ENCODE measurements around the gene TOR4A.

Gene TOR4A

GRCh38 chr9:137307255-137308056, 29.9 kb downstream of the TOR4A start:
- peak; percentile 21 to 49 for DNase-seq

- no peak for DNase-seq
Measured at GRCh38 chr9:137308057-137308619, 30.6 kb downstream of the TOR4A start.

GRCh38 chr9:137309368-137310188, 32.1 kb downstream of the TOR4A start:
- no peak for DNase-seq

- no peak for DNase-seq
Measured at GRCh38 chr9:137310189-137311052, 32.9 kb downstream of the TOR4A start.

GRCh38 chr9:137311171-137311985, 33.9 kb downstream of the TOR4A start:
- DNase-seq: no peak

GRCh38 chr9:137311986-137312851, 34.7 kb downstream of the TOR4A start:
- DNase-seq: no peak

DNA sequence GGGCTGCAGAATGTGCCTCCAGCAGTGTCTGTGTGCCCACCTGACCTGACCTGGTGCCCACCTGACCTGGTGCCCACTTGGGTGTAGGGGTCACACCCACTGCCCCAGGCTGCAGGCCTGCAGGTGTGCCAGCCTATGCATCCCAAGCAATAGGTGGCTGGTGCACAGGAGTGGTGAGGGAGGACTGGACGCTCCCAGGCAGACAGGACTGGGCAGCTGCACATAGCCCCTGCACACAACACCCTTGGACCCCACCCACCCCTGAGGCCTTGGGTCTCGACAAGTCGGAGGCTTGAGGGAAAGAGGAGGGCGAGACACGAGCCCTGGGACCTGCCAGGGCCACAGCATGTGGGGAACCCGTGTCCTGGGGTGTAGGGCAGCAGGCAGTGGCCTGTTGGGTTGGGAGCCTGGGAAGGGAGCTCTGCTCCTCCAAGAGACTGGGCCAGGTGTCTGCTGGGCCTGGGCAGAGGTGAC, 35.4 kb downstream of the TOR4A start:
- DNase-seq: no peak

DNA sequence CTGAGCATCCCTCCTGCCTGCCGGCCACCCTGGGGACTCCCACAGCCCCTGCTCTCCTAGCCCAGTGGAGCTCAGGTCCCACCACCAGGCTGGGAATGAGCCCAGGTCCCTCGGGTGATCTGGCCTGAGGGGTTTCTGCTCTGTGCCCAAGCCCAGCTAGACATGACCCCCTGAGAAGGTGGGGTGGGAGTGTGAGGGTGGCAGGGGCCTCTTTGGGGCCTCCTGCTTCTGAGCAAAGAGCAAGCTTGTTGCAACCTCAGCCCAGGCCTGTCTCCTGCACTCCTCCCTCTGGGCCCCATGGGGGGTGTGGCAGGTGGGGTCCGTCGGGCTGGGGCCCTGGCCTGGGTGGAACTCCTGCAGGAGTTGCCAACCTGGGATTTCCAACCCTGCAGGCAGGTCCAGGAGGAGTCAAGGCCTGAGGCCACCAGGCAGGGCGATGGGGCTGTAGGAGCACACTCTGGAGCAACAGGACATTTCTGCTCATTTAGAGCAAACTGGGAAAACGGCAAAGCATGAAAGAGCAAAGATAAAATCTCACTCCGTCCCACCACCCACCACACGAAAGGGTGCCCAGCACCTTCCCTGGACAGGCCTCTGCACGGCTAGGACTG, 35.9 kb downstream of the TOR4A start:
- DNase-seq: no peak

DNA sequence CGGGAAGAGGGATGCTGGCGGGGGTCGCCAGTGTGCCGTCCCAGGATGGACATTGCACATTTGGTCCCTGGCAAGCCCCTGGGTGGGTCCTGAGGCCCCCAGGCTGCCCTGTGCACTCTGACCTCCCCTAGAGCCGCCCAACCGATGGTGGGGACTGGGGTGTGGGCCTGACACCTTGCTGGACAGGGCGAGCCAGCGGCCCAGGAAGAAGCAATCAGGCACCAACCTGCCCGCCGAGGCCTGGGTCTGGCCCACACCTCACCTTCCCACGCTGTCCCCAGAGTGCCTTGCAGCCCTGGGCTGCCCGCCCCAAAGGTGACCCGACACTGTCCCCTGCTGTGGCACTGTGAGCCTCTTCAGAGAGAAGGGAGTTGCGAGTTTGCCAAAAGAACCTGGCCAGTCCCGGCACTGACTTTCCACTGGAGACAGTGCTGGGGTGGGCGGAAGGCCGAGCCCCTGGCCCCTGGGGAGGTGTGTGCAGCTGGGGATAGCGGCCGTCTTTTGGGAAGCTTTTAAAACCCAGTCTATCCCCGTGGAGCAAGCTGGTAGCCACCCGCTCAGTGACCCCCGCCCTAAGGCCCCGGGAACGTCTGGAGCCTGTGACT, 36.5 kb downstream of the TOR4A start:
- DNase-seq: no peak

GRCh38 chr9:137314561-137315560, 37.3 kb downstream of the TOR4A start:
- DNase-seq: no peak

DNA sequence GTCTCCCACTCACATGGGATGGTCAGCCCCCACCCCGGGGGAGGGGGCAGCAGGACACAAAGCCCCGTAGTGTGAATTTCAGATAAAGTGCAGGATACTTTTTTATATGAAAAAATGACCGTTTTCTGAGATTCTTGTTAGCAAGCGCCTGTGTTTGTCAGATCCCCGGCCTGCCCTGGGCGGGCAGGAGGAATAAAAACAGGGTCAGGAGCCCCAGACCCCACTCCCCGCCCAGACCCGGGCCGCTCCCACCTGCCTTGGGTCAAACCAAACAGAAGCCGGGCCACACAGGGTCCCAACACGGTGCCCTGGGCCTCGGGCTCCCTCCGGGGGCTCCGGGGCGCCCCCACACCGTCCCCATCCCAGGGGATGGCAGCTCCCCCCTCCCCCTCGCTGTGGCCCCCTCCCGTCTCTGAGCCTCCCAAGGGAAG, 38.1 kb downstream of the TOR4A start:
- DNase-seq: no peak

DNA sequence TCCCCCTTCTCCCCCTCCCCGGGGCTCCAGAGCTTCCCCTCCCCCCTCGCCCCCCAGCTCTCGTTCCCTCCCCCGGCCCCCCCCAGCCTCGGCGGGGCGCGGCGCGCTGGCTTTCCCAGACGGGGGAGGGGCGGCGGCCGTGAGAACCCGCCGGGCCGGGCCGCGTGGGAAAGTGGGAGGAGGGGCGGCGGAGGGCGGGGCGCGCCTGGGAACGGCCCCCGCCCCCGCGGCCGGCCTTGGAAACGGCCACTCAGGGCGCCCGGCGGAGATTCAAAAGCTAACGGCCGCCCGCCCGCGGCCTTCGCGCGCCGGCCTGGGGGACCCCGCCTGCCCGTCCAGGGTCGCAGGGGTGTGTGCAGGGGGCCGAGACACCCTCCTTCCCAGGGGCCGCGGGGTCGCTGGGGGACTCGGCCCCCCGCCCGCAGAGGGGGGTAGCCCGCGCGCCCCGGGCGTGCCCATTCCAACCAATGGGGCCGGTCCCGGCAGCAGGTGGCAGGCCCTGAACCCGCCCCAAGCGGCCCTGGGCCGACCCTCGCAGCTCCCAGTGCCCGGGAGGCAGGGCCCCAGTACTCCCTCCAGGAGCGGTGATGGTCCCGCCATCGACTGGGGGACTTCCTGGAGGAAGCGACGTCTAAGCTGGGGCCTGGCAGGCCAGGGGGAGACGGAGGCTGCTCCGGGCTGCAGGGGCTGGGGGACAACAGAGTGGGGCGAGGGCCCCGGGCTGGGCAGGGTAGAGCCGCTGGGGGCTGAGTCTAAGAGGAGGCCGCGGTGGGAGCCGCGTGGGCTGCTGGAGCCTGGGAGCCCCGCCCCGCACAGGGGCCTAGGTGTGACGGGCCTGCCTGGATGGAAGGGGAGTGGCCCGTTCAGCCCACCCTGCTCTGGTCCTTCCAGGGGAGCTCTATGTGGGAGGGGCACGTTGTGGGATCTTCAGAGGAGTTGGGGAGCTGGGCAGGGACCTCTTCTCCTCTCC, 38.8 kb downstream of the TOR4A start:
- no peak for DNase-seq

GRCh38 chr9:137317021-137317717, 39.6 kb downstream of the TOR4A start:
- no peak for DNase-seq

GRCh38 chr9:137317718-137318511, 40.4 kb downstream of the TOR4A start:
- no peak for DNase-seq

GRCh38 chr9:137318602-137319001, 41.1 kb downstream of the TOR4A start:
- DNase-seq: no peak
